Stimulated activated CD4-positive, alpha-beta T cell treated with anti-CD3 and anti-CD28 coated beads, Interleukin-1b, Interleukin-23, amount 100 ng/mL, for 48 hours (primary cell): ENCODE results near the gene TUBA3C.
A peak's percentile ranks its signal among the peaks of the same experiment; 100 is the strongest.

Experiments used
- DNase-seq: peaks from one replicate; pipeline ENCODE4 v3.0.0-alpha.2; 2020

The TUBA3C gene

DNA sequence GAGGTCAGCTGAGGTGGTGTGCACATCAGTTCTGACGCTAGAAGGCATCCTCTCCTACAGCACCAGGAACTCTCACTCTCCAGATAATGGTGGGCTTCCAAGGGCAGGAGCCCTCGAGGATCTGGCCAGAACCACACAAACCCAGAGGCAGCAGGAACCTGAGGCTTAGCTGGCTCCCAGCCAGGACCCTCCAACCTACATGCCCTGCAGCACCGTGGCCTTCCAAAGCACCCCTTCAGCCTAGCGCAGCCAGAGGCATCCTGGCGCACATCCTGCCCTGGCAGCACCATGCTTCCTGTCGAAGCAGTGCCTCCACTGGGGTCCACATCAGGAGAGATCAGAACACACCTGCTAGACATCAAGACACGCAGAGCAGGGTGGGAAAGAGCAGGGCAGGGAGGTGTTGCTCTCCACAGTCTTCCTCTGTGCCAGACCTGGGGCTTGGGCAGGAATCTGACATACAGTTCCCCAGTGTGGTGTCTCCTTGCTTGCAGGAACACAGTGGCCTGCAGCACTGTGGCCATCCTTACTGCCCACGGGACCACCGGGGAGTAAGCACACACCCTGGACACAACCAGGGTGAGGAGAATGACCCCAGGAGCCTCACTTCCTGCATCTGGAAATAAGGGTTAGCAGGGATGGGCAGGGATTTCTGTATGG lies 21.7 kb downstream of the TUBA3C start:
- DNase-seq: no peak

GRCh38 chr13:19159181-19159580 lies 22.4 kb downstream of the TUBA3C start:
- DNase-seq: no peak

- no peak for DNase-seq
Observed at GRCh38 chr13:19158526-19159174, 23.0 kb downstream of the TUBA3C start.

- no peak for DNase-seq
Observed at GRCh38 chr13:19158006-19158405, 23.6 kb downstream of the TUBA3C start.

DNA sequence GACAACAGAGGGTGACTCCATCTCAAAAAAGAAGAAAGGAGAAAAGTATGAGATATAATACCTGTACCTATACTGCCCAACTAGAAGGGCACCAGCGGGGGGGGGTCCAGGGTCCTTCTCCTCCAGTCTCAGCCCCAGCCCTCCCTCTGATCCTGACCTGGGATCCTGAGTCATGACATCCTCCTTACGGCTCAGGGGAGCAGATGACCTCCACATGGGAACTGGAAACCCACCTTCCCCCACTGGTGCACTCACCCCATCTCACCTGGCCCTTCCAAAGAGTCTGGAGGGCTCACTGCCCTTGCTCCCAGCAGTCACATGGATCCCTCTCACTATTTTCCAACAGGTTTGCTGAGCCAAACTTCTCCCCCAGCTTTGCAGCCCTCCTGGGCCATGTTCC lies 24.2 kb downstream of the TUBA3C start:
- no peak for DNase-seq

GRCh38 chr13:19156013-19156825 lies 25.4 kb downstream of the TUBA3C start:
- no peak for DNase-seq

- DNase-seq: no peak
Observed at GRCh38 chr13:19155321-19155861, 26.2 kb downstream of the TUBA3C start.

DNA sequence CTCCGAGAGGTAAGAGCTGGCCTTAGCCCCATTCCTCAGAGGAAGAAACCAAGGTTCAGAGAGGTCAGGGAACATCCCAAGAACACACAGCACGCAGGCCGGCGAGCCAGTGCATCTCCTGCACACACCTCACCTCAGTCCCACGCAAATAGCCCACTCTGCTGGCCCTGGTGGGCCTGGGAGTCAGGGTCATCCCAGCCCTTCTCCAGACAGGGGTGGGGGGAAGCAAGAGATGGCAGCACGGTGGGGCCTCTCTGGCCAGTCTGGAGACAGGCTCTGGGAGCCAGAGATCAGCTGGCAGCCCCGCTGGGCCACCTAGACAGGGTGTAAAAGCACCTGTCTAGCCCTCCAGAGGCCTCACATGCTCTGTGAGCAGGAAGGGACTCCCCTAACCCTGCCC lies 26.8 kb downstream of the TUBA3C start:
- no peak for DNase-seq

- DNase-seq: peak; percentile 13
Observed at GRCh38 chr13:19153782-19154450, 27.7 kb downstream of the TUBA3C start.

DNA sequence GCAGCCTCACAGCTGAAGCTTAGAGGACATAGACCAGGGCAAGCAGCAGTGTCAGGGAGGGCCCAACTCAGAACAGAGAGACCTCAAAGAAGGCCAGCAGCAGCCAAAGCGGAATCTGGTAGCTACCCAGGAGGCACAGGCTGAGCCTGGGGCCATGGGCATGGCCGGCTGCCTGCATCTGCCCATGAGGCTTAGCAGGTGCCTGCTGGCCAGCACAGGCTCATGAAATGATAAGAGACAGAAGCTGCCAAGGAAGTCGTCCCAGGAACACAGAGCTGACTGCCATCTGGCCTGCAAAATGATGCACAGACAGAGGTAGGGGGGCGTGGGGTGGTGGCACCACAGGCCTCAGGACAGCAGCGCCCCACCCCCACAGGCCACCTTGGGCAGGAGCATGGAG lies 29.2 kb downstream of the TUBA3C start:
- no peak for DNase-seq

DNA sequence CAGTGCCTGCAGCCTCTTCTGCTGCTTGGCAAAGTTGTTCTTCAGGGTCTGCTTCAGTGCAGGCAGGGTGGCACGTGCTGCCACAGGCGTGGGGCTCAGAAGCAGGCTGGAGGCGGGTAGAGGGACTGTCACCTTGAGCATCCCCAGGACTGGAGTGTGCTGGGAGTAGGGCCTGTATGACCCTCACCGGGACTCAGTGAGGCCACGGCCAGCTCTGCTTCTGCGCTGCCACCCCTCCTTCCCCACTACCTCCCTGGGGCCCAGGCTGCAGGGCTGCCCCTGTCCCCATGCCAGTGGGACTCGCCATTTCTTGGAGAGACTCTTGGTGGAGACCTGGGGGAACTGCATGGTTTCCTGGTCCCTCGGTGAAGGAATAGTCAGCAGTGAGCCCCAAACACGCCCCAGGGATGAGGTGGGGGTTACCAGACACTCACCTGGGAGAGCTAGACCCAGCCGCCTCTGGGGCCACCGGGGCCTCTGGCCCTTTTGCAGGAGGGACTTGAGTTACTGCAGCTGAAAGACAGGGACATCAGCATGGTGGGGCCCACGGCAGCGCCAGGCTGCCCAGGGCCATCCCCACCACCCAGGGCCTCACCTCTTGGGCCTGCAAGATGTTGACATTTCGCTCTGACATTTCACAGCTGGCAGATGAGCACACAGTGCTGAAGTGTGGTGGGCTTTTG lies 29.9 kb downstream of the TUBA3C start:
- no peak for DNase-seq

GRCh38 chr13:19150712-19151228 lies 30.9 kb downstream of the TUBA3C start:
- no peak for DNase-seq

DNA sequence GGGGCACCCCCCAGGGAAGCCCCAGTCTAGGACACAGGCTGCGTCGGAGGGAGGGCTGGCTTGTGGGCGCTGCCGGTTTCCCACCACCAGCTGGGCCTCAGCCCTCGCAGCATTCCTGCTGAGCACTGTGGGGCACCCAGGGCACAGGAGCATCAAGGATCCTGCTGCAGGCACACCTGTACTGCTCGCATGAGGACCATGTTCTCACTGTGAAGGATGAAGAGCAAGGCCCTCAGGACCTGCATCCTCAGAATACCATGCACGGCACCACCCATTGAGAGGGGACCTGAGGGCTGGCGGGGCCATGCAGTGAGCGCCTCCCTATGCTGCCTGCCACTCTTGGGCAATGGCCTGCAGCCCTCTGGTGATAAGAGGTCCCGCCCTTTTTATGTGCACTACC lies 31.4 kb downstream of the TUBA3C start:
- no peak for DNase-seq

- DNase-seq: no peak
Observed at GRCh38 chr13:19148561-19148960, 33.1 kb downstream of the TUBA3C start.
